GM12892 (cell line): Measurements from ENCODE around the gene LCN10.
"Not testable (repeated sequence)": the region's sequence is repeated elsewhere in the genome, so short reads cannot be mapped to it uniquely, and the experiment has no call there.

Experiments used
- DNase-seq: peaks from one replicate; pipeline ENCODE4 v3.0.0; 2011; ENCODE audit not compliant: insufficient read length
- FAIRE-seq: peaks from 2 replicates; lab custom pipeline; 2011; peaks lifted over from hg19 to GRCh38; lab: Jason Lieb, UNC
- POLR2A ChIP-seq: IDR thresholded peaks from 2 replicates; pipeline ENCODE4 v1.6.1; 2011; ENCODE audit warnings: low read depth, low read length, control low read depth
- POLR2AphosphoS5 ChIP-seq: IDR thresholded peaks from 2 replicates; pipeline ENCODE4 v1.6.1; 2011; ENCODE audit warnings: low read depth, low read length, control low read depth
- TAF1 ChIP-seq: IDR thresholded peaks from 2 replicates; pipeline ENCODE4 v1.6.1; 2011; ENCODE audit warnings: low read depth, mild to moderate bottlenecking, control low read depth, low read length, borderline replicate concordance

LCN10 gene

GRCh38 chr9:136719195-136719880 lies 23.4 kb downstream of the LCN10 start:
- TF ChIP-seq POLR2A (no peak), POLR2AphosphoS5 (no peak), TAF1 (no peak)
- FAIRE-seq = no peak

GRCh38 chr9:136718345-136719194 lies 24.2 kb downstream of the LCN10 start:
- TF ChIP-seq TAF1 = no peak
- DNase-seq (no peak), FAIRE-seq (no peak)

More at GRCh38 chr9:136719195-136719880, 23.4 kb downstream of the LCN10 start:
- DNase-seq = no peak

GRCh38 chr9:136717399-136717798 lies 25.3 kb downstream of the LCN10 start:
- no peak for DNase-seq
- no peak for FAIRE-seq
- no peak for TF ChIP-seq TAF1
- TF ChIP-seq POLR2A = no peak
- TF ChIP-seq POLR2AphosphoS5 = no peak

- no peak for FAIRE-seq
Observed at GRCh38 chr9:136714893-136715274, 27.9 kb downstream of the LCN10 start.

GRCh38 chr9:136714096-136714892 lies 28.4 kb downstream of the LCN10 start:
- DNase-seq (no peak), FAIRE-seq (no peak)
- TF ChIP-seq POLR2A = no peak
- no peak for TF ChIP-seq POLR2AphosphoS5
- no peak for TF ChIP-seq TAF1

More at GRCh38 chr9:136714893-136715274, 27.9 kb downstream of the LCN10 start:
- no peak for DNase-seq
- TF ChIP-seq TAF1 = no peak

- DNase-seq = no peak
- TF ChIP-seq POLR2A = no peak
- TF ChIP-seq TAF1 = no peak
- no peak for TF ChIP-seq POLR2AphosphoS5
- FAIRE-seq = no peak
Observed at GRCh38 chr9:136713550-136713949, 29.2 kb downstream of the LCN10 start.

GRCh38 chr9:136712690-136713544 lies 29.8 kb downstream of the LCN10 start:
- DNase-seq (no peak), FAIRE-seq (no peak)
- TF ChIP-seq TAF1 (no peak), POLR2AphosphoS5 (no peak), POLR2A (no peak)

- DNase-seq (no peak), FAIRE-seq (no peak)
- TF ChIP-seq POLR2A = no peak
- no peak for TF ChIP-seq POLR2AphosphoS5
- TF ChIP-seq TAF1 = no peak
Observed at GRCh38 chr9:136711751-136712689, 30.7 kb downstream of the LCN10 start, which contains the start of gene DIPK1B. DIPK1B (plus strand) TSS chr9:136712572; CDS start chr9:136712666, 94 bp downstream.

- DNase-seq, FAIRE-seq: not testable (repeated sequence)
Observed at GRCh38 chr9:136711219-136711648, 31.5 kb downstream of the LCN10 start.

GRCh38 chr9:136710543-136710942 lies 32.2 kb downstream of the LCN10 start:
- TF ChIP-seq TAF1 = no peak
- no peak for TF ChIP-seq POLR2A
- no peak for TF ChIP-seq POLR2AphosphoS5
- DNase-seq (no peak), FAIRE-seq (no peak)
